Ecto neural progenitor cell (in vitro differentiated cells): ENCODE results near the gene PDS5B.
"Not testable (repeated sequence)": the region's sequence is repeated elsewhere in the genome, so short reads cannot be mapped to it uniquely, and the experiment has no call there.

Experiments used
- DNase-seq: peaks from one replicate; pipeline ENCODE4 v3.0.0-alpha.2; 2018; ENCODE audit warnings: low spot score

Gene PDS5B, protein sequence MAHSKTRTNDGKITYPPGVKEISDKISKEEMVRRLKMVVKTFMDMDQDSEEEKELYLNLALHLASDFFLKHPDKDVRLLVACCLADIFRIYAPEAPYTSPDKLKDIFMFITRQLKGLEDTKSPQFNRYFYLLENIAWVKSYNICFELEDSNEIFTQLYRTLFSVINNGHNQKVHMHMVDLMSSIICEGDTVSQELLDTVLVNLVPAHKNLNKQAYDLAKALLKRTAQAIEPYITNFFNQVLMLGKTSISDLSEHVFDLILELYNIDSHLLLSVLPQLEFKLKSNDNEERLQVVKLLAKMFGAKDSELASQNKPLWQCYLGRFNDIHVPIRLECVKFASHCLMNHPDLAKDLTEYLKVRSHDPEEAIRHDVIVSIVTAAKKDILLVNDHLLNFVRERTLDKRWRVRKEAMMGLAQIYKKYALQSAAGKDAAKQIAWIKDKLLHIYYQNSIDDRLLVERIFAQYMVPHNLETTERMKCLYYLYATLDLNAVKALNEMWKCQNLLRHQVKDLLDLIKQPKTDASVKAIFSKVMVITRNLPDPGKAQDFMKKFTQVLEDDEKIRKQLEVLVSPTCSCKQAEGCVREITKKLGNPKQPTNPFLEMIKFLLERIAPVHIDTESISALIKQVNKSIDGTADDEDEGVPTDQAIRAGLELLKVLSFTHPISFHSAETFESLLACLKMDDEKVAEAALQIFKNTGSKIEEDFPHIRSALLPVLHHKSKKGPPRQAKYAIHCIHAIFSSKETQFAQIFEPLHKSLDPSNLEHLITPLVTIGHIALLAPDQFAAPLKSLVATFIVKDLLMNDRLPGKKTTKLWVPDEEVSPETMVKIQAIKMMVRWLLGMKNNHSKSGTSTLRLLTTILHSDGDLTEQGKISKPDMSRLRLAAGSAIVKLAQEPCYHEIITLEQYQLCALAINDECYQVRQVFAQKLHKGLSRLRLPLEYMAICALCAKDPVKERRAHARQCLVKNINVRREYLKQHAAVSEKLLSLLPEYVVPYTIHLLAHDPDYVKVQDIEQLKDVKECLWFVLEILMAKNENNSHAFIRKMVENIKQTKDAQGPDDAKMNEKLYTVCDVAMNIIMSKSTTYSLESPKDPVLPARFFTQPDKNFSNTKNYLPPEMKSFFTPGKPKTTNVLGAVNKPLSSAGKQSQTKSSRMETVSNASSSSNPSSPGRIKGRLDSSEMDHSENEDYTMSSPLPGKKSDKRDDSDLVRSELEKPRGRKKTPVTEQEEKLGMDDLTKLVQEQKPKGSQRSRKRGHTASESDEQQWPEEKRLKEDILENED (N-terminal part only)

DNA sequence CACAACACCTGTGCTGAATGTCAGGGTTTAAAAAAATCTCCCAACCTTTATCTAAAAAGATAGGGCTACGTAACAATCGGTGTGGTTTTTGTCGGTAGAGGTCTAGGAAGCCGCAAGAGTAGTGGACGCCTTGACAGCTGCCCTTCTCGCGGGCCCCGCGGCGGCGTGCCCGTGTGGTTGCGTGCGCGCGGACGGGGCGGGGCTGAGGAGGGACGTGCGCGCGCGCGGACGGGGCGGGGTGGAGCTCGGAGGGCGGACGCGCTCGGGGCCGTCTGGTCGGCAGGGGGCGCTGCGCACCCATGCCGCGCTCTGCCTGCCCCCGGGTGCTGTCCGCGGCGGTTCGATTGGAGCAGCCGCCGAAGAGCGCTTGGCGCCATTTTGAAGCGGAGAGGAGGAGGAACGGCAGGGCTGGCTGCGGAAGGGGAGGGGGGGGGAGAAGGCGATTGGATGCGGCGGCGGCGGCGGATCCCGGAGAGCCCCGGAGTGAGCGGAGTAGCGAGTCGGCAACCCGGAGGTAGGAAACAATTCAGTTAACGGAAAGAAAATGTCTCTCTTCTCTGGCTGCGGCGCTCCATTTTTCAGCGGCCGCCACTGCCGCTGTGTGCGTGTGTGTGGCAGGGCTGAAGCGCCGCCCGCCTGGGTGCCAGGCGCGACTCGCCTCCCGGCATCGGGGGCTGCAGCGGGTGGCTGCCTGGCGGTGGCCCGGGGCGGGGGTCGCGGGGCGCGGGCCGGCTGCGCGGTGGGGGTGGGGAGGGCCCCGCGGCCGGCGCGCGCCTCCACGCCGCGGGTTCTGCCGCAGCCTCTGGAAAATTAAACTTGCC is at the start of gene PDS5B:
PDS5B (plus strand) TSS at position 373 of the 821 bp plus-strand sequence. CDS start 62,321 bp downstream, outside the sequence.
- DNase-seq = peak; percentile 96

DNA sequence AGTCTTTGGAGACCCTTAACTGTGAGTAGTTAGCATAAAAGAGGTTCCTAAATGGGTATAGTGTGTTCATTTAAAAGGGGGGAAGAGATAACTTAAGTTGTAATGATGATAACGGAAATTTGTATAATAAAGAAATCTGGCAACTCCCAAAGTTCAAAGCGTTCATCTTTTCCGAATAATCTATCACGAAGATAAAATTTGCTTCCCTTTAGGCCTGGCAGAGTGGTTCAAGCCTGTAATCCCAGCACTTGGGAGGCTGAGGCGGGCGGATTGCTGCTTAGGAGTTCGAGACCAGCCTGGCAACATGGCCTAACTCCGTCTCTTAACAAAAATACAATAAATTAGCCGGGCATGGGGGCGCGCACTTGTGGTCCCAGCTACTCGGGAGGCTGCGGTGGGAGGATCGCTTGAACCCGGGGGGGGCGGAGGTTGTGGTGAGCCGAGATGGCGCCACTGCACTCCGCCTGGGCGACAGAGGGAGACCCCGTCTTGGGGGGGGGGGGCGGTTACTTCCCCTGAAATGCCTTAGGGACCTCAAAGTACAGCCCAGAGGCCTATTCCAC is 48.6 kb upstream of the PDS5B start:
- DNase-seq = peak; percentile 61

DNA sequence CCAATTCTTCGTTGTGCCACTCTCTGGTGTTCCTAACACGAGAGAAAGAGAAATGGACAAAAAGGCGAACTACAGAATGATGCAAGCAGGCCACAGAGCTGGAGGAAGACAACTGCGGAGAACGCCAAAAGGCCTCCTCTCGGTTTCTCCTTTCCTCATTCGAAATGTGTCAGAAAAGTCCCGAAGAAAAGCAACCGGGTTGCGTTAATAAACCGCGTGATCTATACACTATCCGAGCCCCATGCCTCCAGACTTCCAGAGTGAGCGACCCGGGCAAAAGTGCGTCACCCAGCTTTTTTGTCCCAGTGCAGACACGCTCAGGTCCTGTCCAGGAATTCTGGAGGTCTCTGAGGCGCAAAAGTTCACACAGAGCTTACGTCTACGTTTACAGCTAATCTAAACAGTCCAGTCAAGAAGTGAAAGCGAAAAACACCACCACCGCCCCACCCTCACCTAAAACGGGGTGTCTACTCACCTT is 48.1 kb upstream of the PDS5B start:
- no peak for DNase-seq

DNA sequence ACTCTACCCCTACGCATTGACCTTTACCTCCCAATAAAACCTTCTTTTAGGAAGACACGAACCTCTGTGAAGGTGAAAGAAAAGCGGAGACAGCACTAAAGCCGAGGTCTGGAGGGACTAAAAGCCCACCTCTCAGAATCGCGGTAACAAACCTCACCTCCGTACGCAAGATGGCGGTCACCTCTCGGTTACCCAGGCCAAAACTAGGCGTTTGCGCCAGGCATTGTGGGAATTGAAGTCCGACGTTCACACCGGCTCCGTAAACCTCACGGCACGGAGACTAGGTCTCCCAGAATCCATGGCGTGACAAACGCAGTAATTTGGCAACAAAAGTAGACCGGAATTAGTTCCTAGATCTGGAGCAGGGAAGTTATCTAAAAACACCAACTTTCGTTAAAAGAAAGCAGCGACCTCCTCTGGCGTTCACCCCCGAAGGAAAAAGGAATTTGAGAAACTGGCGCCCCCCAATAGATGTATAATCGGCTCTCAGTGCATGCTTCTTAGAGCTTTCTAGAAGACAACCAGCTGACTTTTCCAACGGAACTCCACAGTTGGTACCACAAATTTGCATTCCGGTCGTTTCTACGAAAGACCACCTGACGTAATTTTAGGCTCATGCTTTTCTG is 47.5 kb upstream of the PDS5B start, which contains the start of gene N4BP2L2:
N4BP2L2 (minus strand) TSS at position 175 of the 626 bp plus-strand sequence. CDS start 1,768 bp downstream, outside the sequence.
- DNase-seq = peak; percentile 91

DNA sequence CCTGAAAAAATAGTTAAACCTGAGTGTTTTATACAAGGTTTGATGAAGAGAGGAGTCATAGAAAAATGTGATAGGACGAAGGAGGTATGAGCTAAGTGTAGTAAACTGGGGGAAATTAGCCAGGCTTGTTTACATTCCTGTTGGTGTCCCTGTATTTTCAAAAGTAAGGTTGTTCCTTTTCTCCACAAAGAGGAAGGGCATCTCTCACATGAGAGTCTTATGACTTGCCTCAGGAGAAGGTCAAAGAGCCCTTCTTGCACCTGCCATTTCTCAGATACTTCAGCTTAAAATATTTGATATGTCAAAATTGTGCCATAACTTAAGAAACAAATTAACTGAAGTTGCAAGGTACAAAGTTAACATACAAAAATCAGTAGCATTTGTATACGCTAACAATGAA is 44.0 kb upstream of the PDS5B start:
- no peak for DNase-seq

DNA sequence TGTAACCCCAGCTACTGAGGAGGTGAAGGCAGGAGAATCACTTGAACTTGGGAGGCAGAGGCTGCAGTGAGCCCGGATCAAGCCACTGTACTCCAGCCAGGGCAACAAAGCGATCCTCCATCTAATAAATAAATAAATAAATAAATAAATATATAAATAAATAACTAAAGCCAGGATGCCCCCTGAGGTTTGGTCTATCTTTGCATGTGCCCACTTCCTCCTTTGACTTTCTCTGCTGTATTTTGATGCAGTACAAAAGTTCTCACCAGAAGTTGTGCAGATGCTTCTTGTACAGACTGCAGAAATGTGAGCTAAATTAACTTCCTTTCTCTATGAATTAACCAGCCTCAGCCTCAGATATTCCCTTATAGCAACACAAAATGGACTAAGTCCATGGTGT is 41.2 kb upstream of the PDS5B start:
- DNase-seq = no peak

DNA sequence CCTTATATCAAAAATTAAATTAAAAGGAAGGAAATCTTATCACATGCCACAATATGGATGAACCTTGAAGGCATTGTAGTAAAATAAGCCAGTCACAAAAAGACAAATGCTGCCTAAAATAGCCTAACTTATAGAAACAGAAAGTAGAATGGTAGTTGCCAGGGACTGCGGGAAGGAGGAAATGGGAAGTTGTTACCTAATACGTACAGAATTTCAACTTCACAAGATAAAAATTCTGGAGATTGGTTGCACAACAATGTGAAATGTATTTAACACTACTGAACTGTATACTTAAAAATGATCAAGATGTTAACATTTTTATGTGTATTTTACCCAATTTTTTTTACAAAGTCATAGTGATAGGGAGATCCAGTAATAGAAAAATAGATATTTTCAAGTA is 37.4 kb upstream of the PDS5B start:
- DNase-seq = no peak

DNA sequence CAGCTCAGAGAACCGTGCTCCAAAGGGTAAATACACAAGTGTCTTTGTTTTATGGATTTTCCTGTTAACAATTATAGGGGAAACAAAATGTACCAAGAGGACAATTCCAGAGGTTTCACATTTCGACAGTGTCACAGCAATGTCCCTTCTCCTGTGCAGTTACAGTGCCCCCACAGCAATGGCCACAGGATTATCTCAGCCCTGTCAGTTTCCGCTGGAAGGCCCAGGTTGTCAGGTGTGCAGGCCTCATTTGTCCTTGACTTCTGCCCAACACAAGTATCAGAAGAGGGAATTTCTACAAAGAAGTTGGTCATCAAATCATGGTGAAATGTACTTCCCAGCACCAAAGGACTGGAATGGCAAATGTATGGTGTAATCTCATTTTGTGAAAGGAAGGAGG is 36.5 kb upstream of the PDS5B start:
- DNase-seq = no peak

DNA sequence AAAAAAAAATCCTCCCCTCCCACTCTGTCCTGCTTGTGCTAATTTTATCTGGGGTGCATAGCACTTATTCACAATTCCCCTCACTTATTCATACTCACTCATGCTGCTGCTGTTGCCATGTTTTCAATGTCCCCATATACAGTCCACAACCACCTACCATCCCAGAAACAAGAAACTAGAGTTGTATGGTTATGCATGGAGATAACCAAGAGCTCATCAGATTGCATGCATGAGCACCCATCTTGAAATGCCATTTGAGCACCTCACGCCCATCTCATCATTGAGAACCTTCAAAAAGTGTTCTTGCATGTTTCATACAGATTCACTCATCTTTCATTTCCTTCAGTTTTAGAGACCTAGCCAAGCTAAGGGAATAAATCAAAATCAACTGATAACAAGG is 32.5 kb upstream of the PDS5B start:
- no peak for DNase-seq

DNA sequence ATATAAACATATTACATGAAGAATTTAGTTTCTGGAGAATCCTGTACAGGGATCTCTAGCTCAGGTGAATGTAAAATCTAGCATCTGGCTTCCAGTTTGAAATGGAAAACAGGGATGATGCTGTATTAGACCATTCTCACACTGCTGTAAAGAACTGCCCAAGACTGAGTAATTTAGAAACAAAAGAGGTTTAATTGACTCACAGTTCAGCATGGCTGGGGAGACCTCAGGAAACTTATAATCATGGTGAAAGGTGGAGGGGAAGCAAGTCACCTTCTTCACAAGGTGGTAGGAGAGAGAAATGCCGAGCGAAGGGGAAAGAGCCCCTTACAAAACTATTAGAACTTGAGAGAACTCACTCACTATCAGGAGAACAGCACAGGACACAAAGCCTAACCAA is 30.6 kb upstream of the PDS5B start:
- no peak for DNase-seq

DNA sequence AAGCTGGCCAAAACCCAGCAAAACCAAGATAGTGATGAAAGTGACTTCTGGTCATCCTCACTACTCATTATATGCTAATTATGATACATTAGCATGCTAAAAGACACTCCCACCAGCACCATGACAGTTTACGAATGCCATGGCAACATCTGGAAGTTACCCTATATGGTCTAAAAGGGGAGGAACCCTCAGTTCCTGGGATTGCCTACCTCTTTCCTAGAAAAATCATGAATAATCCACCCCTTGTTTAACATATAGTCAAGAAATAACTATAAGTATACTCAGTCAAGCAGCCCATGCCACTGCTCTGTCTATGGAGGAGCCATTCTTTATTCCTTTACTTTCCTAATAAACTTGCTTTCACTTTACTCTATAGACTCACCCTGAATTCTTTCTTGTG is 25.4 kb upstream of the PDS5B start:
- not testable (repeated sequence) for DNase-seq

DNA sequence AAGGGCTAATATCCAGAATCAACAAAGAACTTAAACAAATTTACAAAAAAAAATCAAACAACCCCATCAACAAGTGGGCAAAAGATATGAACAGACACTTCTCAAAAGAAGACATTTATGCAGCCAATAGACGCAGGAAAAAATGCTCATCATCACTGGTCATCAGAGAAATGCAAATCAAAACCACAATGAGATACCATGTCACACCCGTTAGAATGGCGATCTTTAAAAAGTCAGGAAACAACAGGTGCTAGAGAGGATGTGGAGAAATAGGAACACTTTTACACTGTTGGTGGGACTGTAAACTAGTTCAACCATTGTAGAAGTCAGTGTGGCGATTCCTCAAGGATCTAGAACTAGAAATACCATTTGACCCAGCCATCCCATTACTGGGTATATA is 10.6 kb upstream of the PDS5B start:
- DNase-seq = not testable (repeated sequence)

DNA sequence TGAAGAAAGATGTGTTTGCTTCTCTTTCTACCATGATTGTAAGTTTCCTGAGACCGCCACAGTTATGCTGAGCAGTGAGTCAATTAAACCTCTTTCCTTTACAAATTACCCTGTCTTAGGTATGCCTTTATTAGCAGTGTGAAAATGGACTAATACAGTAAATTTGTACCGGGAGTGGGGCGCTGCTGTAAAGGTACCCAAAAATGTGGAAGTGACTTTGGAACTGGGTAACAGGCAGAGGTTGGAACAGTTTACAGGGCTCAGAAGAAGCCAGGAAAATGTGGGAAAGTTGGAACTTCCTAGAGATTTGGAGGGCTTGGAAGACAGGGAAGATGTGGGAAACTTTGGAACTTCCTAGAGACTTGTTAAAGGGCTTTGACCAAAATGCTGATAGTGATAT is 9.2 kb upstream of the PDS5B start:
- no peak for DNase-seq

DNA sequence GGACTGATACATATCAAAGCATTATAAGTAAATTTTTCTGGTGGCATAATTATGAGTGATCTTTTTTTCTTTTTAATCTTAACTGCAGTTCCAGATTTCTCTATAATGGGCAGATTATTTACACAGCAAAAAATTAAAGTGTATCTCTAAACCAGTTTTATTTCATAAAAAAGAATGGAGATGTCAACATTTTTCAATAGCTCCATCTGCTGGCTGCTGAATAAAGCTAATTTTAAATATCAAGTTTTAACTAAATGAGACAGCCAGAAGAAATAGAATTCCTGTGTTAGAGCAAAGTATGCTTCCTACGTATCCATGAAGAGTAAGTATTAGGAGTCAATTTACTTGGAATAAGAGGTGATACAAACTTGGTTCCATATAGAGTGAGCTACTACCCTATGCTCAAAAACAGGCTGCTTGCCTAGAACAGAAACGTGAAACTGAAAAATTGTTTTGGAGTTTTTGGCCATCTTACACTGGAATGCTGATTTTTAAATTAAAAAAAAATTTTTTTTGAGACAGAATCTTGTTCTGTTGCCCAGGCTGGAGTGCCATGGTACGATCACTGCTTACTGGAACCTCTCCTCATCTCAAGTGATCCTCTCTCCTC is 5.0 kb upstream of the PDS5B start:
- DNase-seq = no peak

DNA sequence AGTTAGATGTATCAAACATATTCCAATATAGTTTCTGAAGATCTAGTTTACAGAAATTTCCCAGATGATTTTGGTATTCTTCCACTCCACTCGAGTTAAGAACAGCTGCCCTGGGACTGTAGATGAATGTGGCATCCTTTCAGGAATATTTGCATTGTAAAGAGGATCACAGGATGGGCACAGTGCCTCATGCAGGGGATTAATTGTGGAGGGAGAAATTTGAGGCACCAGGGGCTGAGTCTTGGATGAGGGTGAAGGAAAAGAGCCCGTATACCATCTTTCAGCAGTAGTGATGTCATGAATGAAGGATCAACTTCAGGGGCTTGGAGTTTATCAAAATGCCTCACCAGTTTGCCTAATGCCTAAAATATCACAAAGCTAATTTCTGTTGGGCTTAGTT is 4.0 kb upstream of the PDS5B start:
- DNase-seq = no peak

DNA sequence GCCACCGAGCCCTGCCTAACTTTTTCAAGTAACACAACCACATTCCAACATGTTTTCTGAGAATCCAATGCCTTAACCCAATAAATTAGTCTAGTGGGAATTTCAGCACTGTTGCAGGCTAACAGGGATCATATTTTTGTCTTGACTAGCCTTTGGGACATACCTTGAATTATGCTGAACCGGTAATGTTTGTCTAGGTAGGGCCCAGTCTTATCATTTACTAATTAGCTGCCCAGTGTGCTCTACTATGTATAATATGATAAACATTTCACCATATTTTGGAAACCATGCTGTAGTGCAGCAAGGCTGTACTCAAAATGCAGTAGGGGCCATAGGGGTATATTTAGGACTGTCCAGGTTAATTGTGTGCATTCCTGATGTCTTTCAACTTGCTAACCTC is 3.3 kb upstream of the PDS5B start:
- no peak for DNase-seq

DNA sequence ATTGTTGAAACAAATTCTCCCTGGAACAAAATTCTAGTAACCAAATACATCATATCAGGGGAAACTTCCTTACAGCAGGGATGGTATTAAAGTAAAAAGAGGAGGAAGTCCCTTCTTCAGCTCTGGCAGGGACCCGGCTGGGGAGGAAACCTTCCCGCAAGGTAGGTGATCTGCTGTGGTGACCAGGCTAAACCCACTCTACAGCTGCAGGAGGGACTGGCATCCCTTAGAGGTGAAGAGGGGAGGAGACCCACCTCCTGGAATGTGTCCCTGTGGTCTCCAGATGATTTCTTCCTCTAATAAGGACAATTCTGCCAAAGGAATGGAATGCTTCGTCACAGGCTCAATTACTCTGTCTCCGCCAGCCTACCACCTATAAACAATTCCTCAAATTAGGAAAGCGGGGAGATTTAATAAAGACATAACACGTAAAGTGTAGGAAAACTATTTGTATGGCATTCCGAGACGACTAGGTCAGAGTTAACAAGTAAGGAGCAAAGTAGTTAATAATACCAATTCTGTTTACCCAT is 637 bp upstream of the PDS5B start:
- DNase-seq = no peak

DNA sequence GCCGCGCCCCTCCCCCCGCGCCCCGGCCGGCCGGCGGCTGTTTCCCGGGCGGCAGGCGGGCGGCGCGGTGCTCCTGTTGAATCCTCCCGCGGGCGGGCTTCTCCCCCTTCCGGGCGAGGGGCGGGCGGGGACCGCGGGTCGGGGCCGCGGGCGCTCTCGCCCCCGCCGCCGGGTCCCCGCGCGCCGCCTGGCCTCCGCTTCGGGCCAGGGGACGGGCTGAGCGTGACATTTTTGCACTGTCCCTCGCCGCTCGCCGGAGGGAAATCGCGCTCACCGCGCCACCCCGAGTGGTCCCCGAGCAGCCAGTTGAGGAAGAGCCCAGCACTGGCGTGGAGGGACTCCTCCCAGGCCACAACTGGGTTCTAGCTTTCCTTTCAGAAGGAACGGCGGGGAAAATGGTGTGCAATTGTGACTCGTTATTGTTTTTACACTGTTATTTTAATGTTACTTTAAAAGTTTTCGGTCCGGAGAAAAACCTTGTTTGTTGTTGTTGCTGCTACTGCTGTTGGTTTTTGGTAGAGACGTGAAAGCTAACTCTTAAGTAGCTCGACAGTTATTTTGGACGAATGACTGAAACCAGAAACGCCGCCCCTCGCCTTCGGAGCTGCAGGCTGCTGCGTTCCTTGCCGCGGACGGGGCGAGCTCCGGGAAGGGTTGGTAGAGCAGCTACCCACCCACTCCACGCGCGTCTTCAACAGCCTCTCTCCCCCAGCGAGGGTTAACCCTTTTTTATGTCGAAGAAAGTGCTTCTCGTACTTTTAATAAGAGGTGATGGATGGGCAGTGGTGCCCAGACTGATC is 959 bp downstream of the PDS5B start:
- DNase-seq = peak; percentile 83

DNA sequence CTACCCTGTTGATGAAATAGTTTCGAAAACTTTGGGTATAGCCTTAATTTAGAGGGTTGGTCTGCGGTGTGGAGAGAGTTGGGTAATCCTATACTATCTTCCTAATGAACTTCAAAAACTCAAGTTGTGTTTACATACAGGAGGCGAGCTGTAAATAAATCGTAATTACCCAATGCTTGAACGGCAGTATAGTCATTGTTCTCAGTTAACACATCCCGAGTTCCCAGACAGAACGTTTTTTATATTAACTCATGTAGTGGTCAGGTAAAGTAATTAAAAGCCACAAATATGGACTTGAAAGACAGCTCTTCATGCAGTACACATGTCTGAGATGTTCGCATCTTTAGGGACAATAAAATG is 1.5 kb downstream of the PDS5B start:
- no peak for DNase-seq
